K562 (cell line): ENCODE data around the gene RPS6KA2.

Experiments used
- MNT ChIP-seq, 2 experiments: fragments of 450-650 bp; conservative IDR thresholded peaks; 2 replicates each; pipeline ENCODE4 v1.6.1; 2017; ENCODE audit warnings: mild to moderate bottlenecking in 2 of 2, moderate library complexity in 2 of 2
- TF ChIP-seq, protein P1 (sequence below): sonication (generic); formaldehyde crosslinking; IDR thresholded peaks from 2 replicates; pipeline ENCODE4 v1.8.0; 2022; ENCODE audit warnings: mild to moderate bottlenecking, missing genetic modification reagents

DNA sequence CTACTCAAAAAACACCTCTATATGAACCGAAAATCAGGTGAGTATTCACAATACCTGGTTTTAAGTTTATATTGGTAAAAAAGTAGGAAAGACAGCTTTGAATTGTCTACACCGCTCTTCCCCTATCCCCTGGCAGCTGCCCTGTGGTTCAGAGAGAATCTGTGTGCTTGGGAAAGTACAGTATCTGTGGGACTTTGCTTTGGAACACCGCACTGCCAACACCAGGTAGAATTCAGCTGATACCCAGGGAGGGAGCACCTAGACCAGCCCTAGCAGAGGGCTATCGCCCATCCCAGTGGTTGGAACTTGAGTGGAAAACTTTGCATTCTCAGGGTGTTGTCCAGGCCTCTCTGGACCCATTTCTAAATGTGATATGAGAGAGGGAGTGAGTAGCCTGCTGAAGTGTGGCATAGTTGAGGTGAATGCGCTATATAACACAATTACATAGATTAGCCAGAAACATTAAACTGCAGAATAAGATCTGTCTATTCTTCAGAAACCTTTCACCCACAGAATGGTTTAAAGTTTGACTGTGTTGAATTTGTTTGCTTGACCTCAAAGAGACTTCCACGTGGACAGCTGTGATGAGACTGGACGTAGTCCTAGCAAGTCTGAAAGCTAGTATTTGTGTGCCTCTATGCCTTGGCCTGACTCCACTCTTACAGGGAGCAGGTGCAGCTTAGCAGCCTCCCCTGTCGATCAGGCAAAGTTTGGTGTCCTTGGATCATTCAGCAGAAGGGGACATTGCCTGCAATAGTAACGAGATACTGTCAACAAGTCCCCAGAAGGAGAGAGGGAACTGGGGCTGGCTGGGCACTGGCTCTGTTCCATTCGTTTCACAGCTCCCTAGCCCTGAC, 232.8 kb downstream of the RPS6KA2 start:
- no peak for TF ChIP-seq MNT (conservative IDR thresholded peaks at IDR 0.05)
- TF ChIP-seq, protein P1, sequence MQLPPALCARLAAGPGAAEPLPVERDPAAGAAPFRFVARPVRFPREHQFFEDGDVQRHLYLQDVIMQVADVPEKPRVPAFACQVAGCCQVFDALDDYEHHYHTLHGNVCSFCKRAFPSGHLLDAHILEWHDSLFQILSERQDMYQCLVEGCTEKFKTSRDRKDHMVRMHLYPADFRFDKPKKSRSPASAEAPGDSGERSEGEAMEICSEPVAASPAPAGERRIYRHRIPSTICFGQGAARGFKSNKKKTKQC (CRISPR knock-in tag), result no peak
